DMS153 (cell line): ENCODE results near the gene IPO8.
"Not testable (repeated sequence)": the region's sequence is repeated elsewhere in the genome, so short reads cannot be mapped to it uniquely, and the experiment has no call there.

Experiments
- DNase-seq: peaks from one replicate; lab custom pipeline; 2025; lab: John Stamatoyannopoulos, UW

IPO8 gene

DNA sequence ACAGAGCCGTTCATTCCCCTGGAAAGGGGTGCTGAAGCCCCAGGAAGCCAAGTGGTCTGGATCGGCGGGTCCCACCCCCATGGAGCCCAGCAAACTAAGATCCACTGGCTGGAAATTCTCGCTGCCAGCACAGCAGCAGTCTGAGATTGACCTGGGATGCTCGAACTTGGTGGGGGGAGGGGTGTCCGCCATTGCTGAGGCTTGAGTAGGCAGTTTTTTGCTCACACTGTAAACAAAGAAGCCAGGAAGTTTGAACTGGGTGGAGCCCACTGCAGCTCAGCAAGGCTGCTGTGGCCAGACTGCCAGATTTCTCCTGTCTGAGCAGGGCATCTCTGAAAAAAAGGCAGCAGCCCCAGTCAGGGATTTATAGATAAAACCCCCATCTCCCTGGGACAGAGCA, 91.4 kb downstream of the IPO8 start:
- not testable (repeated sequence) for DNase-seq

DNA sequence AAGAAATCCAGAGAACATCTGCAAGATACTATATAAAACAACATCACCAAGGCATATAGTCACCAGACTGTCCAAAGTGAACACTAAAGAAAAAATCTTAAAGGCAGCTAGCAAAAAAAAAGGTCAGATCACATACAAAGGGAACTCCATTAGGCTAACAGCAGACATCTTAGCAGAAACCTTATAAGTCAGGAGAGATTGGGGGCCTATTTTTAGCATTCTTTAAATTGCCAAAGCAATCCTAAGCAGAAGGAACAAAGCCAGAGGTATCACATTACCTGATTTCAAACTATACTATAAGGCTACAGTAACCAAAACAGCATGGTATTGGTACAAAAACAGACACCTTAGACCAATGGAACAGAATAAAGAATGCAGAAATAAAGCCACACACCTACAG, 92.5 kb downstream of the IPO8 start:
- no peak for DNase-seq

DNA sequence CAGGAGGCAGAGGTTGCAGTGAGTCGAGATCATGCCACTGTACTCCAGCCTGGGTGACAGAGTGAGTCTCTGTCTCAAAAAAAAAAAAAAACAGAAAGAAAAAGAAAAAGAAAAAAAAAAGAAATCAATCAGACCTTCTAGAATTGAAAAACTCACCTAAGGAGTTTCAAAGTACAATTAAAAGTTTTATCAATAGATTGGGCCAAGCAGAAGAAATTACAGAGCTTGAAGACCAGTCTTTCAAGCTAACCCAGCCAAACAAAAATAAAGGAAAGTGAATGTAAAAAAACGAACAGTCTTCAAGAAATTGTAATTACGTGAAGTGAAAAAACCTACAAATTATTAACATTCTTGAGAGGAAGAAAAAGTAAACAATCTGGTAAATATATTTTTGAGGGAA, 93.0 kb downstream of the IPO8 start:
- no peak for DNase-seq

DNA sequence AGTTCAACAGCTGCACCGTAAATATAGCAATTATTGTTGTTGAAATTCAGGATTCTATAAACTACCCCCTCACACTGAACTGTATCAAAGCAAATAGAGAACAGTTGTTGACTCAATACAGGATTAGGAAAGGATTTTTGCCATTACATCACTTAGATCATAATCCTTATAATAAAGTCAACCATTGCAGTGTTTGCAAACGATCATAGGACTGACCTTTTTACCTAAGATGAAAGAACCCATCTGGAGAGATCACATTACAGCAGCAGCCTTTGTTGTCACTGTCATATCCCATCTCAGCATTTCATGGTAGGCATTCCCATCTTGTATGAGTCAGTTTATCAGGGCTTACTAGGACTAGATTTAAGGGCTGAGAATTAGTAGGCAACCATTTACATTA, 96.1 kb downstream of the IPO8 start:
- DNase-seq, result peak; percentile 88

DNA sequence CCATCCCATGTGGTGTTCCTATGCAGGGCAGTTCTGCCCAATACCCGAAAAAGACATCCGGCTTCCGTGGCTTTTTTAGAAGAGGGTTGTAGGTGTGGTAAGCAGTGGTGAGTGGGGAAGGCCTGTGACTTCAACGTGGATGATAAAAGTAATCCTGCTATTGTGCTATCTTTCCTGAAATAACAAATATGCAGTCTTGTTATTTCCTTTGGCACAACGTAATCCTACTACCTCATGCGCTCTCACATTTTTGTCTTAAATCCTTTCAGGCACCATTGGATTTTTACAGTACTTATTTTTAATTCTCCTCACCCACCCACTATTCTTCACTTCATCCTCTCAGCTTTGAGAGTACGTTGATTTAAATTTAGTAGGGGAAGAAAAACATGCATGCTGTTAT, 96.8 kb downstream of the IPO8 start:
- no peak for DNase-seq

DNA sequence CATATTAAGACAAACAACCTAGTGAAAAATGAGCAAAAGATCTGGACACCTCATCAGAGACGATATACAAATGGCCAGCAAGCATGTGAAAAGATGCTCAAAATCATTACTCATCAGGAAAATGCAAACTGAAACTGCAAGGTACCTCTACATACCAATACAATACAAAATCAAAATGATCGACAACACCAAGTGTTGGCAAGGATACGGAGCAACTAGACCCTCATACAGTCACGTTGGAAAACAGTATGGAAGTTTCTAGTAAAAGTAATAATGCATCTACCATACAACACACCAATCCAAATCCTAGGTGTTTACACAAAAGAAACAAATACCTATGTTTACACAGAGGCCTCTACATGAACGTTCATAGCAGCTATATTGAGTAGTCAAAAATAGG, 99.9 kb downstream of the IPO8 start:
- DNase-seq, result no peak

DNA sequence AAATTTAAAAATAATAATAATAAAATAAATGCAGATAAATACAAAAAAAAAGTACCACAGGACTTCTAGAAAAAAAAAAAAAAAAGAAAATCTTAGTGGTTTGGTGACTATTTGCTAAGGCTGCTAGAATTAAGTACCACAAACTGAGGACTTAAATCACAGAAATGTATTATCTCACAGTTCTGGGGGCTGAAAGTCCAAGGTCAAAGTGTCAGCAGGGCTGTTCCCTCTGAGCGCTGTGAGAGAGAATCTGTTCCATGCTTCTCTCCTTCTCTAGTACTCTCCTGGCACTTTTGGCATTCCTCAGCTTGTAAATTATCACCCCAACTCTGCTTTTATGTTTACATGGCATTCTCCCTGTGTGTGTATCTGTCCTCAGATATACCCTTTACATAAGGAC, 101.2 kb downstream of the IPO8 start:
- no peak for DNase-seq

DNA sequence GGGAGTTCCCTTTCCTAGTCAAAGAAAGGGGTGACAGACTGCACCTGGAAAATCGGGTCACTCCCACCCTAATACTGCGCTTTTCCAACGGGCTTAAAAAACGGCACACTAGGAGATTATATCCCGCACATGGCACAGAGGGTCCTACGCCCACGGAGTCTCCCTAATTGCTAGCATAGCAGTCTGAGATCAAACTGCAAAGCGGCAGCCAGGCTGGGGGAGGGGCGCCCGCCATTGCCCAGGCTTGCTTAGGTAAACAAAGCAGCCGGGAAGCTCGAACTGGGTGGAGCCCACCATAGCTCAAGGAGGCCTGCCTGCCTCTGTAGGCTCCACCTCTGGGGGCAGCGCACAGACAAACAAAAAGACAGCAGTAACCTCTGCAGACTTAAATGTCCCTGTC, 107.1 kb downstream of the IPO8 start:
- DNase-seq, result not testable (repeated sequence)

DNA sequence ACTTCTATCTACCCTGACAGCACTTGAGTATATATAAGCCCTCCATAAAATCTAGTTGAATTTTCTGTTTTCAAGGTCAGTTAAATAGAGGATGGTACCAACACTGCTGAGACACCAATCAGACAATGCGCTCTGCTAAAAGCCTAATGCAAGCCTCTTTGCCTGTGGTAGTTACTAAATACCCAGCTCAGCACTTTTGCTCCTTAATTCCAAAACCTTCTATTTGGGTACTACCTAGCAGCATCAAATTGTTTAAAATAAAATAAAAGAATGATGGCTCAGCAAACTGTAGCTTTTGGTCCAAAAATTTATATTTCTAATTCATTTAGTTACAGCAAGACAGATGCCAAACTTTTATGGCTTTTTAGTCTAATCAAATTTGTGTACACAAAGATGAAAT, 107.9 kb downstream of the IPO8 start:
- no peak for DNase-seq

DNA sequence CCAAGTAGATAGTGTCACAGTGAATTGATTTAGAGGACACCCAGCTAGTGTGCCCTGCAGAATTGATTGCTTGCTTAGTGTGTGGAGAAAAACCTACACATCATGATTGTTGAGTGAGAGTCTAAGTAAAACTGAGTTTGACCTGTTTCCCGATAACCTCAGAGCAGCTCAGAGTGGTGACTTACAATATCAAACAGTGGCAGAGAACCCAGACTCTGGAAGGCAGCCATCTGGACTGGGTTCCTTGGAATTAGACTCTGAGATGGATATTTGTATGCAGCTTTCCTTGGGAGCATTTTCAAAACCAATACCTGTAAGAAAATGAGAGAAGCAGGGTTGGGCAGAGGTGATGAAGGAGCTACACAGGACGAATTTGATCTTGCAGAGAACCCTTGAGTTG, 109.8 kb downstream of the IPO8 start:
- no peak for DNase-seq

DNA sequence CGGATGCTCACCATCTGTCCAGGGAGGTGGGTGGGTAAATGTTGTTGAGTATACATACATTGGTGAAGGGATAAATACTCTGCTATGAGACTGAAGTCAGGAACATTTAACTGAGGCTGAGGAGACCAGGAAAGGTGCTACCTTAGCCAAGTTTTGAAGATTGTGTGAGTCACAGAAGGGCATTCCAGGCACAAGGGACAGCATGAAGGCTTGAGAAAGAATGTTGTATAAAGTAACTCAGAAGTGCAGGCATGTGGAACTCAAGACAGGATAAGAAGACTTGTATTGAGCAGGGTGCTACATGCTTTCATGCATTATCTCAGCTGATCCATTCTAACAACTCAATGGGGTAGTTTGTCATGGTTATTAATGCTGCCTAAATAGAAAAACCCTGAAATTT, 112.7 kb downstream of the IPO8 start:
- DNase-seq, result no peak

DNA sequence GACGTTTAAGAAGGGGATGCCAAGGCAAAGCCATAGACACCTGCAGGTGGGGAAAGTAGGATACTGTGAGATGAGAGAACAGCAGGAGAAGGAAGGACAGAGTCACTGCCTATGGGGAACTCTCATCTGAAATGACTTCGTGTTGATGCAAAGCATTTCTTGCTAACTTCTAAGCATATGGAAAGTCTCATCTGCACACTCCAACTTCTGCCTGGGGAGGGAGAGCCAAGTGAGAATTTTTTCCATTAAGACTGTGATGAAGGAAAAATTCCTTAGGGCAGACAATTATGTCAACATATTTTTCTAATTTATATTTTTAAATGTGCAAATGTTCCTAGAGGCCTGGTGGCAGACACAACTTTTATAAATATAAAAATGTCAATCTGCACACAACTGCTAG, 115.3 kb downstream of the IPO8 start:
- no peak for DNase-seq
